GM18526 (cell line): Measurements from ENCODE around the gene TVP23A.

ENCODE experiments used
- POLR2A ChIP-seq: IDR thresholded peaks from 3 replicates; pipeline ENCODE4 v1.6.1; 2011; ENCODE audit not compliant: insufficient read length; ENCODE audit errors: extremely low read depth

TVP23A gene

DNA sequence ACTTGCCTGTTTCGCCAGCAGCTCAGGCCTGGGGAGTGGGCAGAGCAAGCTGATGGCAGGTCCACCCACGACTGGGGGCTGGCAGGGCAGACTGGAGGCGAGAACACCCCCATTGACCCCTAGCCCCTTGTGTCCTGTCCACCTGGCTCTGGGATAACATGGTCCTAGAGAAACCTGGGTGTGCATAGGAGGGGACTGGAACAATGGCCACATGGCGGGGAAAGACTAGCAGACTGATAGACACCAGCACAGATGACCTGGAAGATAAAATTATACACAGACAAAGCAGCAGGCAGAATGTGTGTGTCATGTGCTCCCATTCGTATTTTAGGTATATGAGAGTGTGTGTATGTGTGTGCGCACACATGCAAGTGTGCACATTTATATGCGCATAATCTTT is 51.5 kb downstream of the TVP23A start:
- no peak for TF ChIP-seq POLR2A

DNA sequence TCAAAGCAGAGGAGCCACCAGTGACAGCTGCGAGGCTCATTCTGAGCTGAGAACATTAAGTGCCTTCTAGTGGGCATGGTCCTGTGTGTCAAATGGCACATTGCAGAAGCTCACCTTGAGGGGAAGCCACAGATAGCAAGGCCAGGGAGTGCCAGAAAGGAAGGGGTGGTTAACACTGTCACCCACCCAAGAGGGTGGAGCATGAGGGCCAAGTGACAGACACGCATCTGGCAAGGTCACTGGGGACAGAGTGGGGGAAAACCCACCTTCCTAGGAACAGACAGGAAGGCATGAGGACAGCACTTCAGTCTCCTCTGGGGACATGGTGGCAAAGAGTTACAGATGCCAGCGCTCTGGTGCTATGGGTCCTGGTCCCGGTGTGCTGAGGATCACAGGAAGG is 52.8 kb downstream of the TVP23A start:
- no peak for TF ChIP-seq POLR2A

DNA sequence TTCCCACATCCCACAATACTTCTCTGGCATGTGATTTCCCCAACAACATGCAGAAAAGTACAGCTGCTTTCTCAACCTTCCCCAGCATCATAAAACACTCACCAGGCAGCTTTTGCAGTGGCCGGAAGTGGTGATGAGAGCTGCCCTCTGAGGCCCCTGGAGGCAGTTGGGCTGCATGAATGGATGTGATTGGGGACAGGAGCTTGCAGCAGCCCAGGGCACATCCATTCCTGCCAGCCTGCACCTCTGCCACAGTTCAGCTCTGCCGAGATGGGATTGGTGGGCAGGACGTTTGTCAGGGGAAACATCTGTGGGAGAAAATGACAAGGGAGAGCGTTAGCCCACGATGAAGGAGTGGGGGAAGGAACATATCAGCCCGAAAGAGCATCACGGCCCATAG is 55.1 kb downstream of the TVP23A start:
- TF ChIP-seq POLR2A, result no peak

DNA sequence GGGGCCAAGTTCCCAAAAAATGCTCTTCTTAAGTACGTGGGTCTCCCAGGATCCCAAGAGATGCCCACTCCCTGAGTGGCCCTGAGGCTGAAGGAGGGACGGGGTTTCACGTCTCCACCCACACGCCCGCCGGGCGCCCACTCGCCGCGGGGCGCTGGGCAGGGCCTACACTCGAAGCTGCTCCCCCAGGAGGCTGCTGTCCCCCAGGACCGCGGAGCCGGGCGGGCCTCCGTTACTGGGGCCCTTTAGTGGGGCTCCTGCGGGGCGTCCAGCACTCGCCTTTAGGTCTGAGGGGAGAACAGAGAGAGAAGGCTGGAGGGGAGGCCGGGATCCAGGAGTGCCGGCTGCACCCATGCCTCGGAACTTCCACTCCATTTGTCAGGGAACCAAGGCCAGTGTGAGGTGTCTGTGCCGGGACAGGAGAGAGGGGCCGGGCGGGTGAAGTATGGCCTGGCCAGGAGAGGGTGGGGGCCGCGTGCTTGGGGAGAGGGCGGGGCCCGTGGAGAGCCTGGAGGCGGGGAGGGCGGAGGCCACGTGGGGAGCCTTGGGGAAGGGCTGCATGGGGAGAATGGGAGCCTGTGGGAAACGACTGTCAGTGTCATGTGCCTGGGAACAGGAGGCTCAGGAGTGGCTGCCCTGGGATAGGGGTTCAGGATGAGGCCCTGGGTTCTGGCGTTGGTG is 56.1 kb downstream of the TVP23A start:
- no peak for TF ChIP-seq POLR2A

DNA sequence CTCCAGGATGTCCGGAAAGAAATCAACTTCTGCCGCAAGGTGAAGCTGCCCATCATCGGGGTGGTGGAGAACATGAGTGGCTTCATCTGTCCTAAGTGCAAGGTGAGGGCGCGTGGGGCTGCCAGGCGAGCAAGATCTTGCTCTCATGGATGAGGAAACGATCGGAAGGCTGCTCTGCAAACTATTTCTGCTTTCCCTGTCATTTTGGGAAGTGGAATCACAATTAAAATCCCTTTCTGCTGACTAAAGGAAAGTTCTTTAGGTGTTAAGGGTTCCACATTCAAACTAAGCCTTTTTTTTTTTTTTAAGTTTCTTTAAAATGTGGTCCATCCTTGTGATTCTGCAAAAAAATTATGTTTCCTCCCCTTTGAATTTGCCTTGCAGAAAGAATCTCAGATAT is 57.2 kb downstream of the TVP23A start:
- TF ChIP-seq POLR2A, result no peak

DNA sequence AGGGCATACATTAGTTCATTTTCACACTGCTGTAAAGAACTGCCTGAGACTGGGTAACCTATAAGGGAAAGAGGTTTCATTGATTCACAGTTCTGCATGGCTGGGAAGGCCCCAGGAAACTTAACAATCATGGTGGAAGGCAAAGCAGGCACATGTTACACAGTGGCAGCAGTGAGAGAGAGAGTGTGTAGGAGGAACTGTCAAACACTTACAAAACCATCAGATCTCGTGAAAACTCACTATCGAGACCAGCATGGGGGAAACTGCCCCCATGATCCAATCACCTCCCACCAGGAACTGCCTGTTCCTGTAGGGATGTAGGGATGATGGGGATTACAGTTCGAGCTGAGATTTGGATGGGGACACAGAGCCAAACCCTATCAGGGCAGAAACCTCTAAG is 57.7 kb downstream of the TVP23A start:
- no peak for TF ChIP-seq POLR2A

DNA sequence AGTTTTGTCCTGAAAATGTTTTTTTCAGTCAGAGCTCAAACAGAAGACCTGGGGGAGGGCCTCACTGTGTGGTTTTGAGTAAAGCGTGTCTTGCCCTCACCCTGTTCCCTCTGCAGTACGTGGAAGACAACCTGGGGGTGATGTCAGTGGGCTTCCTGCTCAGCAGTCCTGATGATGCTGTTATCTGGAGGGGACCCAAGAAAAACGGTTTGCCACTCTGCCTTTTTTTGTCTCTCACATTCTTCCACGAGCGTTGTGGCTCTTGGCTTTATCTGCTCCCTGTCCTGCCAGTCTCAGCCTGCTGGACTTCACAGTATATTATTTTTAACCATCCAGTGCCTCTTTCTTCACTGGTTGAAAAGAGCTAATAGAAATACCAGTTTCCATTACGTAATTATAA is 62.0 kb downstream of the TVP23A start:
- no peak for TF ChIP-seq POLR2A

DNA sequence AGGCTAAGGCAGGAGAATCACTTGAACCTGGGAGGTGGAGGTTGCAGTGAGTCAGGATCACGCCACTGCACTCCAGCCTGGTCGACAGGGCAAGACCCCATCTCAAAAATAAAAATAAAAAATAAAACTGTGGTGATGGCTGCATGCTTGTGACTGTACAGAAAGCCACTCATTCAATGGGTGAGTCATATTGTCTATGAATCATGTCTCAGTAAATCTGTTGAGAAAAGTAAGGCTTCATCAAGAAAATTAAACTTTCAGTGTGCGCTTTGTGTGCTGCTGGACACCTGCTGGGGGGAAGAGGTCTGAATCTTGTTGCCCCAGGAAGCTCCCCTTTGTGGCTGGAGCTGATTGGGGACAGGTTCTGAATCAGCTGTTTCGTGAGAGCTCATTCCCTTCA is 63.7 kb downstream of the TVP23A start:
- no peak for TF ChIP-seq POLR2A

DNA sequence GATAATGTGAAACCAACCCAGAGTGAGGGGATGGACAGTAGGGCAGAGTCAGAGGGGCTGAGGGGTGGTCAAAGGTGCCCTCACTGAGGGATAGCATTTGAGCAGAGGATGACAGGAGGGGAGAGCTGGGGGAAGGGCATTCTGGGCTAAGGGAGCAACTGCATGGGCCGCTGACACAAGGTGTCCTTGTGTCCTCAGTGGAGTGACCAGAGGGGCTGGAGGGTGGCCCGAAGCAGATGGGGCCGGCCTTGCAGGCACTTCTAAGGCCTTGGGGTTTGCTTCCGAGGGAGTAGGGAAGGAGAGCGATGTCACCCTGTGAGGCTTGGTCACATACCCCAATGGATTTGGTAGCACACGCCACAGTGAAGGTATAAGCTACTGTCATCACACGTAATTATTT is 64.9 kb downstream of the TVP23A start:
- no peak for TF ChIP-seq POLR2A

DNA sequence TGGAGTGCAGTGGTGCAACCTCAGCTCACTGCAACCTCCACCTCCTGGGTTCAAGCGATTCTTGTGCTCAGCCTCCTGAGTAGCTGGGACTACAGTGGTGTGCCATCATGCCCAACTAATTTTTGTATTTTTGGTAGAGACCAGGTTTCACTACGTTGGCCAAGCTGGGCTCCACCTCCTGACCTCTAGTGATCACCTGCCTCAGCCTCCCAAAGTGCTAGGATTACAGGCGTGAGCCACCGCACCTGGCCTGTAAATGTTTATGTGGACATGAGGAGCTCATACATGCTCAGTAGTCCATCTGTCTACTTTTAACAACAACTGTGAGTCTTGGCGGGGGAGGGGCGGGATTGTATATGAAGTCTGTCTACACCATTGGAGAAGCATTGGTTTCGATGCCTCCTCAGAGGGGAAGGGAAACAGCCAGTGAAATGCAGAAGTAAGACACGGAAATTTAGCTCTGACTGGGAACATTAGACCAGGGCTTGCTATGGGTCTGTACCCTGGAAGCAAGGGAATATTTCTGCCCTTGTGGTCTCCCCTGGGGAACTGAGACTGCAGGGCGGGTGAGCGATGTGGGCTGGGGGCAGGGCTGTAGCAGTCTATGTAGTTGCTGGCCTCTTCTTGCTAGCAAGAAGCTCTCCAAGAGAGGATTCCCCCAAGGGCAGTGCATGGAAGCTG is 65.6 kb downstream of the TVP23A start:
- TF ChIP-seq POLR2A, result no peak

DNA sequence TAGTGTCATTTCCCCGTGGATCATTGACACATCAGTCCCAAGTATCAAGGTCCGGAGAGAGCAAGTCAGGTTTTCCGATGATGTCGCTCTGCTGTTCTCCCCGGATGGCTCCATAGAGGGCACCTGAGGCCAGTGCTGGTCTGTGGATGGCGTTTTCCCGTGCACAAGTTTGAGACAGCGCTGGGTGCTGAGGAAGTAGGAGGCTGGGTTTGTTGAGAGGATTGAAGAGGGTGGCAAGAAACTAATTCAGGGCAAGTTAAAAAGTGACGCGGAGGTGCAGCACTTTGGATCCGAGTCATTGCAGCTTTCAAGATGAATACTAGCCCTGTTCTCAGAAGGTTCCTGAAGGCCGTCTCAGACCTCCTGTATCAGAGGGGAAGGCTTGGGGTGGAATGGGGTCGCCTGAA is 67.3 kb downstream of the TVP23A start:
- no peak for TF ChIP-seq POLR2A

DNA sequence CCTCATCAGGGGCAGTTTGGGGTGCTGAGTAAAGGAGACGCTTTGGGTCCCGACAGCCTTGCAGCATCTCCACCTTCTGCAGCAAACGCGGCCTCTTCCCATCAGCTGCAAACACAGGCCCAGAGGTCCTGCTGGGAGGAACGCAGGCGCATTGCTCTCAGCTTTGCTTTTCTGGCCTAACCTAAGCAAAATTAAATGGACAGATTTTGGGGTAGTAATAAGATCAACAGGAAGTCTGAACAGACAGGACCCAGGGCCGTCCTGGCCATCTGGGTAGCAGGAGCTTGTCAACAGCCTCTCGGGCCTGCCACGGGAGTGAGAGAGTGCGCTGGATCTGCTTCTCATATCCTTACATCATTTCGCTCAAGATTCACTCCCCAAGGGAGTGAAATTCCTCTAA is 67.8 kb downstream of the TVP23A start:
- TF ChIP-seq POLR2A, result no peak

DNA sequence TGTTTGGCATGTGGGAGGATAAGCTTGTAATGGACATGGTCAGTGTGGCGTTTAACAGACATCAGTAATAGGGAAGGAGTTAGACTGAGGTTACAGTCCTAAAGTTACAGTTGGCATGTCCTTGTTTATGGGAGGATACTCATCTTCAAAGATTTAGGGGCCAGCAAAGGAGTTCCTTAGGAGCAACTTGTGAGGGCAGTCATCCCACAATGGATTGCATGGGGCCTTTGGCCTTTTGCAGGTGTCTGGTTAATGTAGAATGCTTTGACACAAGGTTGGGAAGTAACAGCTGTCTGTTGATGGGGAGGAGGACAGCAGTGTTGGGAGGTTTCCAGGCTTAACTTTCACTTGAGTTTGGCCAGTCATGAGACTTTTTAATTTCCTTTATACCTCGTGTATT is 72.8 kb downstream of the TVP23A start:
- TF ChIP-seq POLR2A, result no peak

DNA sequence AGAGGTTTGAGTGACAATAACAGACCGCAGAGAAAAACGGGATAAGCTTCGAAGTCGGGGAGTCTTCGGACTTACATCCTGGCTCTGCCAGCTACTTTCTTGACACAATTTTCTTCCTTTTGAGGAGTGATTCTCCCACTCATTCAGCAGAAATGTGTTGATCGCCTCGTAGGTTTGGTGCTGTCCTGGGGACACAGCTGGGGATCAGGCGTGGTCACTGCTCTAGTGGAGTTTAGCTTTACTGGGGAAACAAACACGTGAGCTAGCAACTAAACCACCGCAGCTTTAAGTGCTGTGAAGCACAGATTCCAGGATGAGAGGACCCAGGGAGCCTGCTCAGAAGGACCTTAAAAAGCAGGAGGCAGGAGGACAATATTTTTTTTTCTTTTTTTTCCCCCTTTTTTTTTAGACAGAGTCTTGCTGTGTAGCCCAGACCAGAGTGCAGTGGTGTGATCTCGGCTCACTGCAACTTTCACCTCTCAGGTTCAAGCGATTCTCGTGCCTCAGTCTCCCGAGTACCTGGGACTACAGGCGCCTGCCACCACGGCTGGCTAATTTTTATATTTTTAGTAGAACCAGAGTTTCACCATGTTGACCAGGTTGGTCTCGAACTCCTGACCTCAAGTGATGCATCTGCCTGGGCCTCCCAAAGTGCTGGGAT is 74.1 kb downstream of the TVP23A start:
- TF ChIP-seq POLR2A, result no peak

DNA sequence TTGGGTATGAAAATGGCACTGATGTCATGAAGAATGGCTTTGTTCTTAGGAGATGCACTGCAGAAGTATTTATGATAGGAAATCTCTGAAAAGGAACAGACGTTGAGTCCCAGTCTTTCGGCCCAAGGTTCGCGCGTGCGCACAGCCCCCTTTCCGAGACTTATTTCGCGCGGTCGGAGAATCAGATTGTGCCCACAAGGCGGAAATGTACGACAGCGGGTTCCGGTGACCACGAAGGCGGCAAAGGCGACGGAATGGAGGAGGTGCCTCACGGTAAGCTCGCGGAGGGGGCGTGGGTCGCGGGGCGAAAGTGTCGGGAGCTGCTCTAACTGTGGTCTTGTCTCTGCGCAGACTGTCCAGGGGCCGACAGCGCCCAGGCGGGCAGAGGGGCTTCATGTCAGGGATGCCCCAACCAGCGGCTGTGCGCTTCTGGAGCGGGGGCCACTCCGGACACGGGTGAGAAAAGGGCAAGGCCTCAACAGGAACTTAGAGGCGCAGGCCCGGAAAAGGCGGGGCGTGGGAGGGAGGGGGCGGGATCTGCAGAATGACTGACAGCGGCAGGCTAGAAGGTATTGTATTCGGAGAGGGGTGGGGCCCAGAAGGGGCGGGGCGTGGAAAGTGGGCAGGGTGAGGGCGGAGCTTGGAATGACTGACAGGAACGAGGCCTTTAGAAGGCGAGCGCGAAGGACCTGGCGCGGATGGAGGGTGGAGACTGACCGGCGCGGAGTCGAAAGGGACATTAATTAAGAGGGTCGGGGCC is 74.8 kb downstream of the TVP23A start, which contains the start of gene NUBP1:
TSS of gene NUBP1 (plus strand) at position 233 of the 760 bp plus-strand sequence. CDS start at position 255, 22 bp downstream.
- peak; percentile 89 for TF ChIP-seq POLR2A

DNA sequence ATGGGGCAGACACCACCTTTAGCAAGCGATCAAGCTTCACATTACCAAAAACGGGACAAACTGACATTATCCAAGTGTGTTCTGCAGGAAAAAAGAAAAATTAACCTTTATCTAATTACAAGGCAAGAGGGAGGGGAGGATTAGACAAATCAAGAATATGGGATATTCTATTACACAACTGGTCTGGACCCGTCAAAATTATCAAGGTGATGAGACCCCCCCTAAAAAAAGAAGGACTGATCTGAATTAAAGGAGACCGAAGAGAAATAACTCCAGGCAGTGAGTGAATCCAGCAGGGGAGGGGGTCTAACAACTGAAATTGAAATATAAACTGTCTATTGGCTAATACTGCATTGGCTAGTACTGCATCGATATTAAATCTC is 75.4 kb downstream of the TVP23A start:
- TF ChIP-seq POLR2A, result no peak
